C4-2B (cell line): Measurements from ENCODE around the gene MYLK.
"Not testable (repeated sequence)": the region's sequence is repeated elsewhere in the genome, so short reads cannot be mapped to it uniquely, and the experiment has no call there.

Experiments
- CTCF ChIP-seq: fragments of 450-650 bp; conservative IDR thresholded peaks from 2 replicates; pipeline ENCODE4 v1.5.1; 2017; ENCODE audit warnings: mild to moderate bottlenecking
- ZFX ChIP-seq: fragments of 450-650 bp; IDR thresholded peaks from 2 replicates; pipeline ENCODE4 v1.6.1; 2017

- not testable (repeated sequence) for TF ChIP-seq CTCF, ZFX
Observed at GRCh38 chr3:123600863-123601262, 283.3 kb downstream of the MYLK start.
